Keratinocyte (primary cell): ENCODE results near the gene MTERF2. TPM values are rescaled to one million over a fixed set of nuclear protein-coding genes. Genes with fewer than 3 reads are reported as not detected.
"Not testable (repeated sequence)": the region's sequence is repeated elsewhere in the genome, so short reads cannot be mapped to it uniquely, and the experiment has no call there.

Experiments used
- DNase-seq: peaks from one replicate; pipeline ENCODE4 v3.0.0-alpha.2; 2011; ENCODE audit warnings: low read depth, missing footprints, low spot score
- FAIRE-seq: peaks from 2 replicates; lab custom pipeline; 2011; peaks lifted over from hg19 to GRCh38; lab: Jason Lieb, UNC
- H2AFZ ChIP-seq: 2 replicates; pipeline ENCODE4 v1.6.0; 2012; ENCODE audit warnings: low read length, control low read depth, inconsistent platforms; ENCODE audit not compliant: control insufficient read depth
- H3K27ac ChIP-seq: 2 replicates; pipeline ENCODE4 v1.5.1; 2011; ENCODE audit warnings: low read length; ENCODE audit not compliant: control insufficient read depth, insufficient read depth
- H3K27me3 ChIP-seq: 3 replicates; pipeline ENCODE4 v1.6.0; 2011; ENCODE audit warnings: low read length; ENCODE audit not compliant: control insufficient read depth, insufficient read depth; ENCODE audit errors: extremely low read depth
- H3K36me3 ChIP-seq, 2 experiments: 2 replicates in 1 of 2; 3 replicates in 1 of 2; pipeline ENCODE4 v1.5.1; 2011; ENCODE audit warnings: low read length in 2 of 2, mild to moderate bottlenecking in 1 of 2; ENCODE audit not compliant: control insufficient read depth in 2 of 2, insufficient read depth in 2 of 2; ENCODE audit errors: extremely low read depth in 1 of 2
- H3K4me1 ChIP-seq: 3 replicates; pipeline ENCODE4 v1.5.1; 2011; ENCODE audit warnings: low read length; ENCODE audit not compliant: control insufficient read depth, insufficient read depth; ENCODE audit errors: extremely low read depth
- H3K4me2 ChIP-seq: 3 replicates; pipeline ENCODE4 v1.6.0; 2011; ENCODE audit warnings: low read depth, low read length; ENCODE audit not compliant: control insufficient read depth, insufficient read depth; ENCODE audit errors: extremely low read depth
- H3K4me3 ChIP-seq, 3 experiments: fragments of 200-600 bp in 1 of 3; sonication (generic) in 1 of 3; 2 replicates in 2 of 3; 3 replicates in 1 of 3; pipeline ENCODE4 v1.5.1; 2011 to 2016; ENCODE audit warnings: low read length in 3 of 3, mild to moderate bottlenecking in 3 of 3, control low read depth in 2 of 3, inconsistent platforms in 1 of 3, low read depth in 1 of 3, mixed read lengths in 1 of 3, mixed run types in 1 of 3, moderate library complexity in 1 of 3; ENCODE audit not compliant: control insufficient read depth in 2 of 3, insufficient read depth in 2 of 3; ENCODE audit errors: extremely low read depth in 1 of 3
- H3K79me2 ChIP-seq: 2 replicates; pipeline ENCODE4 v1.6.0; 2012; ENCODE audit warnings: low read length; ENCODE audit not compliant: control insufficient read depth, insufficient read depth
- H3K9ac ChIP-seq: 3 replicates; pipeline ENCODE4 v1.6.0; 2011; ENCODE audit warnings: low read length; ENCODE audit not compliant: control insufficient read depth, insufficient read depth; ENCODE audit errors: extremely low read depth
- H3K9me1 ChIP-seq: 3 replicates; pipeline ENCODE4 v1.6.0; 2011; ENCODE audit warnings: low read length; ENCODE audit not compliant: control insufficient read depth, insufficient read depth; ENCODE audit errors: extremely low read depth
- H3K9me3 ChIP-seq: 2 replicates; pipeline ENCODE4 v1.5.1; 2012; ENCODE audit warnings: low read depth, low read length; ENCODE audit not compliant: control insufficient read depth
- H4K20me1 ChIP-seq: 3 replicates; pipeline ENCODE4 v1.6.0; 2011; ENCODE audit warnings: low read length; ENCODE audit not compliant: control insufficient read depth, insufficient read depth; ENCODE audit errors: extremely low read depth
- EZH2 ChIP-seq: IDR thresholded peaks from one replicate; pipeline ENCODE4 v1.6.1; 2012; ENCODE audit warnings: inconsistent platforms, mild to moderate bottlenecking, low read length, moderate library complexity
- dilution Hi-C: fragments of 300-500 bp; cut with MboI; formaldehyde crosslinking; loops from one replicate; pipeline ENCODE4 v1.7.0; 2020; ENCODE audit warnings: low sequenced_read_pairs; ENCODE audit not compliant: extremely low pct_ligation_motif_present
- polyA plus RNA-seq, 5 experiments: library from polyadenylated mRNA; depleted of rRNA in 3 of 5; stranded (reverse) in 3 of 5; stranded (forward) in 1 of 5; unstranded in 1 of 5; fragments of >200 nt; gene quantifications; 1 replicate in 1 of 5; 2 replicates in 3 of 5; 3 replicates in 1 of 5; pipeline versions ENCODE4 v1.2.1 to v1.2.3, GENCODE V29; 2011 to 2012; ENCODE audit warnings: missing spikeins in 2 of 5, low read depth in 1 of 5, low replicate concordance in 1 of 5
- TF ChIP-seq, protein P1 (sequence below), 3 experiments: IDR thresholded peaks in 1 of 3; conservative IDR thresholded peaks in 1 of 3; optimal IDR thresholded peaks in 1 of 3; 2 replicates in 2 of 3; 3 replicates in 1 of 3; pipeline versions ENCODE3 to v1.5.1; 2011; ENCODE audit warnings: low read length in 3 of 3, mild to moderate bottlenecking in 3 of 3, moderate library complexity in 2 of 3, control low read depth in 1 of 3, inconsistent platforms in 1 of 3; ENCODE audit not compliant: insufficient read depth in 2 of 3; ENCODE audit errors: extremely low read depth in 1 of 3

The MTERF2 gene
- polyA plus RNA-seq, 1 donor (not counting 4 experiments of a cell fraction or from before 2014, with no cell fraction given), result 9.6 TPM

GRCh38 chr12:107011519-107011918 is 24.6 kb upstream of the MTERF2 start:
- Histone ChIP-seq H3K9me1 (no peaks in the 10 kb centered on the region), H3K79me2 (no peaks in the 10 kb centered on the region), H4K20me1 (no peaks in the 10 kb centered on the region), H3K4me2 (no peak overlapping the region), H3K27ac (no peak overlapping the region), H3K4me3 (no peak overlapping the region), H3K27me3 (no peaks in the 10 kb centered on the region), H3K4me1 (peaks cover 7% of the 10 kb centered on the region), H2AFZ (no peak overlapping the region), H3K36me3 (no peaks in the 10 kb centered on the region), H3K9ac (no peak overlapping the region), H3K9me3 (no peaks in the 10 kb centered on the region)
- dilution Hi-C loops, result no loop called here
- no peak for FAIRE-seq
- no peak for TF ChIP-seq EZH2
- TF ChIP-seq, protein P1, sequence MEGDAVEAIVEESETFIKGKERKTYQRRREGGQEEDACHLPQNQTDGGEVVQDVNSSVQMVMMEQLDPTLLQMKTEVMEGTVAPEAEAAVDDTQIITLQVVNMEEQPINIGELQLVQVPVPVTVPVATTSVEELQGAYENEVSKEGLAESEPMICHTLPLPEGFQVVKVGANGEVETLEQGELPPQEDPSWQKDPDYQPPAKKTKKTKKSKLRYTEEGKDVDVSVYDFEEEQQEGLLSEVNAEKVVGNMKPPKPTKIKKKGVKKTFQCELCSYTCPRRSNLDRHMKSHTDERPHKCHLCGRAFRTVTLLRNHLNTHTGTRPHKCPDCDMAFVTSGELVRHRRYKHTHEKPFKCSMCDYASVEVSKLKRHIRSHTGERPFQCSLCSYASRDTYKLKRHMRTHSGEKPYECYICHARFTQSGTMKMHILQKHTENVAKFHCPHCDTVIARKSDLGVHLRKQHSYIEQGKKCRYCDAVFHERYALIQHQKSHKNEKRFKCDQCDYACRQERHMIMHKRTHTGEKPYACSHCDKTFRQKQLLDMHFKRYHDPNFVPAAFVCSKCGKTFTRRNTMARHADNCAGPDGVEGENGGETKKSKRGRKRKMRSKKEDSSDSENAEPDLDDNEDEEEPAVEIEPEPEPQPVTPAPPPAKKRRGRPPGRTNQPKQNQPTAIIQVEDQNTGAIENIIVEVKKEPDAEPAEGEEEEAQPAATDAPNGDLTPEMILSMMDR (optimal IDR thresholded peaks at IDR 0.05 in 1 of 3, IDR thresholded peaks at IDR 0.05 in 1 of 3, conservative IDR thresholded peaks at IDR 0.05 in 1 of 3; ENCODE audit: extremely low read depth in 1 of 3, insufficient read depth in 2 of 3, low read length in 3 of 3), result no peak
- no peak for DNase-seq

GRCh38 chr12:107007411-107007810 is 20.5 kb upstream of the MTERF2 start:
- DNase-seq, result no peak
- Histone ChIP-seq H3K9me3 (no peaks in the 10 kb centered on the region), H3K4me1 (no peaks in the 10 kb centered on the region), H3K27me3 (no peaks in the 10 kb centered on the region), H3K4me2 (no peak overlapping the region), H3K79me2 (no peaks in the 10 kb centered on the region), H4K20me1 (no peaks in the 10 kb centered on the region), H2AFZ (no peak overlapping the region), H3K9ac (no peak overlapping the region), H3K27ac (no peak overlapping the region), H3K9me1 (no peaks in the 10 kb centered on the region), H3K4me3 (no peak overlapping the region), H3K36me3 (no peaks in the 10 kb centered on the region)
- no peak for TF ChIP-seq EZH2
- TF ChIP-seq, protein P1 (optimal IDR thresholded peaks at IDR 0.05 in 1 of 3, IDR thresholded peaks at IDR 0.05 in 1 of 3, conservative IDR thresholded peaks at IDR 0.05 in 1 of 3; ENCODE audit: extremely low read depth in 1 of 3, insufficient read depth in 2 of 3, low read length in 3 of 3), result no peak
- FAIRE-seq, result no peak
- dilution Hi-C loops, result no loop called here

DNA sequence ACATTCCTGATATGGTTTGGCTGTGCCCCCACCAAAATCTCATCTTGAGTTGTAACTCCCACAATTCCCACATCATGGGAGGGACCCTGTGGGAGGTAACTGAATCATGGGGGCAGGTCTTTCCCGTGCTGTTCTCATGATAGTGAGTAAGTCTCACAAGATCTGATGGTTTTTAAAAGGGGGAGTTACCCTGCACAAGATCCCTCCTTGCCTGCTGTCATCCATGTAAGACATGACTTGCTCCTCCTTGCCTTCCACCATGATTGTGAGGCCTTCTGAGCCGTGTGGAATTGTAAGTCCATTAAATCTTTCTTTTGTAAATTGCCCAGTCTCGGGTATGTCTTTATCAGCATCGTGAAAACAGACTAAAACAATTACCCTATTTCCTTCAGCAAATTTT is 15.7 kb upstream of the MTERF2 start:
- H3K9me1 ChIP-seq, H3K4me1 ChIP-seq, DNase-seq, H3K9ac ChIP-seq, H3K27ac ChIP-seq, H3K9me3 ChIP-seq, H2AFZ ChIP-seq, FAIRE-seq, H3K79me2 ChIP-seq, dilution Hi-C loops, H3K27me3 ChIP-seq, H3K4me3 ChIP-seq, H3K36me3 ChIP-seq, H4K20me1 ChIP-seq, H3K4me2 ChIP-seq: not testable (repeated sequence)
